GM18511 (cell line): Measurements from ENCODE around the gene AKAP4.
A peak's percentile ranks its signal among the peaks of the same experiment; 100 is the strongest.

ENCODE experiments used
- ATAC-seq: cut with Tn5 transposase; IDR thresholded peaks from one replicate; pipeline ENCODE4 v1.9.1; 2021; ENCODE audit warnings: mild to moderate bottlenecking, moderate library complexity; ENCODE audit not compliant: unreplicated experiment

AKAP4 gene

DNA sequence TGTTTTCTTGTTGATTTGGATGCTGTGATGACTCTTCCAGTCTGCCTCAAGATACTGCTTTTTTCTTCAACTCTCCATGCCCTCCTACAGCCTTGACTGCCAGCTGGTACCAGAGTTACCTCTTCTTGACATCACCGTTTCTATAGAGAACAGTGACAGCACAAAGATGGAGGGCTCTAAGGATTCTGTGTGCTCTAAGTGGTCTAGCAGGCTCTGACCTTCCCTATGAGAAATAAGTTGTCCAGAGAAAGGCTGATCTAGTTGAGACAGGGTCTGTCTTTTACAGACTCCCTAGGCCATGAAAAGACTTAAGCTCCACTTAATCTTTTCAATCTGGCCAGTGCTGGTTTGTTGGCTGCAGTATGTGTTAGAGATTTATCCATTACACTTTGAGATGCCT is at the start of gene AKAP4:
Gene AKAP4, minus strand, starts transcription at position 101 of the 400 bp plus-strand sequence. CDS start 118 bp downstream, outside the sequence.
- ATAC-seq: no peak

DNA sequence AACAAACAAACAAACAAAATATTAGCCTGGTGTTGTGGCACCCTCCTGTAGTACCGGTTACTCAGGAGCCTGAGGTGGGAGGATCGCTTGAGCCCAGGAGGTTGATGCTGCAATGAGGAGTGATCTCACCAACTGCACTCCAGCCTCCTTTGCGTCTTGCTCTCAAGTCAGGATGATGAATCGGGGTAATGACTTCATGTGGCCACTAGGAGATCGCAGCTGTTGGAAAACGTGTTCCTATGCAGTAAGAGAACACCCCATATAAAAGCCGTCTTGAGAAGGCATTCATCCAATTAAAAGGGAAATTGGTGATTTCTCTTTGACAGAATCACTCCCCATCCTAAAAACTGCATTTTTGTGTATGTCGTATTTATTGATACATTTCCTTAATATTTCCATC is 10.7 kb upstream of the AKAP4 start:
- ATAC-seq: no peak

- ATAC-seq: no peak
These were observed 5.9 kb upstream of the AKAP4 start for GRCh38 chrX:50206753-50207152.

DNA sequence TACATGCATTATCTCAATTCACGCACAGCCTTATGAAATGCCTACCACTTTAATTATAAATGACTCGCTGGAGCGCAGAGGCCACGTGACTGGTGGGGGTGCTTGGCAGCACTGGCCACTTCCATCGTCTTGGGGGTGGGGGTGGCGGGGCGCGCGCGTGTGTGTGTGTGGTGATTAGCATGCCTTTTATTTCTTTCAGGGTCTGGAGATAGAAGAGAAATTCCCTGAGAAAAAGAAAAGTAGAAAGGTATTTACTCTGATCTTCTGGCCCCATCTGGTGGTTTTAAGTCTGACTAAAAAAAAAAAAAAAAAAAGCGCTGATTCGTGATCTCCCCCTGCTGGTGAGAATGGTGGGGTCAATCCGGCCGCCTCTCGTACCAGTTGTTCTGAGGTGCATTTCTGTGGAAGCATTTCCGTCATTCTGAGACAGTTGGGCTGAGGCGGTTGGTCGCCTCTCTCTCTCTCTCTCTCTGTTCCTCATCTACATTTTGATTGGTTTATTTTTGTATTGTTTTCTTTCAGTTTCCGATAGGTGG is 3.6 kb upstream of the AKAP4 start, which contains the start of gene CCNB3:
Gene CCNB3, plus strand, starts transcription at position 402 of the 536 bp plus-strand sequence. CDS start 80,399 bp downstream, outside the sequence.
- peak; percentile 99 for ATAC-seq

GRCh38 chrX:50202539-50202938 is 1.7 kb upstream of the AKAP4 start:
- no peak for ATAC-seq

DNA sequence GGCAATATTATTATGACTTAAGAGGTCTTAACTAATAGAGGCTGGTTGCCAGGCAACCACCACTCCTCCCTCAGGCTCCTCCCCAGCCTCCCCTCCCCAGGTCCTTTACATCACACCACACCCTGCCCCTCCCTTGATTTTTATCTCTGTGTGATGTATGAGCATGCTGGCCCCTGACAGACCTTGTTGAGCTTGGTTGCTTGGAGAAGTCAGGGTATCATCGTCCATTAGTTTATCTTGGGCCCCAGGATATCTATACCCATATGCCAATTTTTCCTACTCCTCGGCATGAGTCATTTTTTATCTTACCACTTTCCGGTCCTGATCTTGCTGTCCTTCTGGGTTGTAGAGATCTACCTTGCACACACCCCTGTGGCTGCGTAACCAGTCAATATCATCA is 2.5 kb downstream of the AKAP4 start:
- no peak for ATAC-seq

GRCh38 chrX:50188859-50189600 is 11.8 kb downstream of the AKAP4 start:
- no peak for ATAC-seq

DNA sequence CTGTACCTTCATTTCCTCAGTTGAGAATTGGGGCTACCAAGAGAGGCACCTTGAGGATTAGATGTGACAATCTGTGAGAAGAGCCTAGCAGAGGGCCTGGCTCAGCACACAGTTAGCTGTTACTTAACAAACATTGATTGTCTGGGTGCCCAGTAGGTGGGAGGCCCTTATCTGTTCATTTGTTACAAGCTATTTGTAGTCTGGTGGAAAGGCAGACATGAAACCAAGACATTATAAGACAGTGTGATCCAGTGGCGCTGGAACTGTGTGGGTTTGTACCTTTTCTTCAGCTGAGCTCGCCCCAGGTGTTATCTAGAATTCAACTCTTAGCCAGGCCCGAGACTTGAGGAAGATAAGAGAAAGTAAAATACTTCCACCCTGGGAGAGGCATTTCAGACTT is 16.9 kb downstream of the AKAP4 start:
- no peak for ATAC-seq

- no peak for ATAC-seq
These were observed 20.5 kb downstream of the AKAP4 start for GRCh38 chrX:50180073-50180940.

- ATAC-seq: no peak
These were observed 31.1 kb downstream of the AKAP4 start for GRCh38 chrX:50169717-50170116.

DNA sequence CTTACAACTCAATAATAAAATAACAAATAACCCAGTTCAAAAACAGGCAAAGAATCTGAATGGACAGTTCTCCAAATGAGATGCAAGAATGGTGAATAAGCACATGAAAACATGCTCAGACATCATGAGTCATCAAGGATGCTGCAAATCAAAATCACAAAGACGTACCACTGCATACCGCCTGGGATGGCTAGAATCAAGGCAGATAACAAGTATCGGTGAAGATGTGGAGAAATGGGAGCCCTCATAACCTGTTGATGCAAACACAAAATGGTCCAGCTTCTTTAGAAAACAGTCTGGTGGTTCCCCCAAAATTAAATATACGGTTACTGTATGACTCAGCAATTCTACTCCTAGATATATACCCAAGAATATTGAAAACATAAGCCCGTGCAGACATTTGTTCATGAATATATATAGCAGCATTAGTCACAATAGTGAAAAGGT is 32.5 kb downstream of the AKAP4 start:
- ATAC-seq: peak; percentile 68

- ATAC-seq: no peak
These were observed 33.4 kb downstream of the AKAP4 start for GRCh38 chrX:50167366-50167765.

DNA sequence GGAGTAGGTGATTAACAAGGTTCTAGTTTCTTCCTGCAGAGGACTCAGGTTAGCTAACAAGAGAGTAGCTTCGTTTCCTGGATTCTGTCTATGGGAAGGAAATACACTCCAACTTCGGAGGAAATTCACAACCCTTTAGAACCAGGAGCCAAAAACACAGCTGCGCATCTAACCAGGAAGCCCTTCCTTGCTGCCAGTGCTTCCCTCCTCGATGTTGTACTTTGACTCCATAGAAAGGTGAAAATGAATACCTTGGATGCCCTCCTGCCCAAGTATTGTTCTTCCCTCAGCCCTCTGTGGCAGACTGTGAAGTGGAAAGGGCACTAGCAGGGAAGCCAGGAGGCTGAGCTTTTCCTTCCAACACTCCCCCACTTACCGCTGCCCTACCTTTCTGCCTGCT is 35.1 kb downstream of the AKAP4 start:
- no peak for ATAC-seq

- ATAC-seq: no peak
These were observed 39.7 kb downstream of the AKAP4 start for GRCh38 chrX:50161127-50161526.

GRCh38 chrX:50158593-50158992 is 42.2 kb downstream of the AKAP4 start:
- ATAC-seq: no peak

DNA sequence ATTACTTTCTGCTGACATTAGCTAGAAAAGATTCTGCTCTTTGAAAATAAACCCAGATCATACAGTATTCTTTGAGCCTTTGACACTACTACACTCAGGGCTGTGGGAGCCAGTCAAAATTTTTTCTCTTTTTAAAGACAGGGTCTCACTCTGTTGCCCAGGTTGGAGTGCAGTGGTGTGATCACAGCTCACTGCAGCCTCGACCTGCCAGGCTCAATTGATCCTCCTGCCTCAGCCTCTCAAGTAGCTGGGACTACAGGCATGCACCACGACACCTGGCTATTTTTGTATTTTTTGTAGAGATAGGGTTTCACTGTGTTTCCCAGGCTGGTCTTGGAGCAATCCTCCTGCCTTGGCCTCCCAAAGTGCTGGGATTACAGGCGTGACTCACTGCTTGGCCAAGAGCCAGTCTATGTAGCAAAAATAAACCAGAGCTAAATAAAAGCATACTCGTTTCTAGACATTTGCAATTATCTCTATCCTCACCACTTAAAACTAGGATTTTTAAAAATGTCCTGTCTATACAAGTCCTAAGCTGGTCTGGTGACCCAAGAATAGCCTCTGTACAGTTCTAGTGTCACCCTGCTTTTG is 43.2 kb downstream of the AKAP4 start:
- no peak for ATAC-seq

DNA sequence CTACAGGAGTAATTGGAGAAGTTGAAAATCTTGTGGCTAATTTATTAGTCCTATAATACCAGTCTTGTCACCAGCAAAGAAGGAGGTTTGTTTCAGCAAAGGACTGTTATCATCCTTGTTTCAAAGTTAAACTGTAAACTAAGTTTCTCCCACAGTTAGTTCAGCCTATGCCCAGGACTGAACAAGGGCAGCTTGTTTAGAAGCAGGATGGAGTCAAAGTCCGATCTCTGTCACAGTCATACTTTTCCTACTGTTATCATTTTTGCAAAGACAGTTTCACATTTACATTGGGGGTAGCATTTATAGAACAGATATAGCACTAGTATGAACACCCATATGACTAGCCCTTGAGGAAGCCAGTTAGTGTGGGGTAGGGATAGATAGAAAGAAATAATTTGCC is 46.4 kb downstream of the AKAP4 start:
- ATAC-seq: no peak

DNA sequence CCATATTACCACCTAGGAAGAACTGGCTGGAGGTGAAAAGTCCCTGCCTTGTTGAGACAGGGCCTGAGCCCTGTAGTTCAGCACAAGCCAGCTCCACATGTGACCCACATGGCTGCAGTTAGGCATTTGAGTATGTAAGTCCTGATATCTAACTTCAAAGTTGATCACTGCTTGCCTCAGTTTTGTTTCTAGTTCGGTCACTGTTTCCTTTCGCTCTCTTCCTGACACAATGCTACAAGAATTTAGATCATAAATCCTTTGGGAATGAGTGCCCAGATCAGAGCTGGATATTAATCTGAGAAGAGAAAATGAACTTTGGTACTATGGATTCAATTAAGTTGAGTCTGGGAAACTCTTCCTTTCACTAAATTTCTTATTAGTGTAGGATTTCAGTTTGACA is 48.4 kb downstream of the AKAP4 start:
- no peak for ATAC-seq

GRCh38 chrX:50147972-50148371 is 52.8 kb downstream of the AKAP4 start:
- ATAC-seq: no peak
